ENCODE data around the gene SERPINB1.

GRCh38 chr6:2873643-2874042 is 32.0 kb upstream of the SERPINB1 start:
- TF ChIP-seq, protein P1, sequence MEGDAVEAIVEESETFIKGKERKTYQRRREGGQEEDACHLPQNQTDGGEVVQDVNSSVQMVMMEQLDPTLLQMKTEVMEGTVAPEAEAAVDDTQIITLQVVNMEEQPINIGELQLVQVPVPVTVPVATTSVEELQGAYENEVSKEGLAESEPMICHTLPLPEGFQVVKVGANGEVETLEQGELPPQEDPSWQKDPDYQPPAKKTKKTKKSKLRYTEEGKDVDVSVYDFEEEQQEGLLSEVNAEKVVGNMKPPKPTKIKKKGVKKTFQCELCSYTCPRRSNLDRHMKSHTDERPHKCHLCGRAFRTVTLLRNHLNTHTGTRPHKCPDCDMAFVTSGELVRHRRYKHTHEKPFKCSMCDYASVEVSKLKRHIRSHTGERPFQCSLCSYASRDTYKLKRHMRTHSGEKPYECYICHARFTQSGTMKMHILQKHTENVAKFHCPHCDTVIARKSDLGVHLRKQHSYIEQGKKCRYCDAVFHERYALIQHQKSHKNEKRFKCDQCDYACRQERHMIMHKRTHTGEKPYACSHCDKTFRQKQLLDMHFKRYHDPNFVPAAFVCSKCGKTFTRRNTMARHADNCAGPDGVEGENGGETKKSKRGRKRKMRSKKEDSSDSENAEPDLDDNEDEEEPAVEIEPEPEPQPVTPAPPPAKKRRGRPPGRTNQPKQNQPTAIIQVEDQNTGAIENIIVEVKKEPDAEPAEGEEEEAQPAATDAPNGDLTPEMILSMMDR (IDR thresholded peaks at IDR 0.05): no peak
- no peak for TF ChIP-seq POLR2A (IDR thresholded peaks at IDR 0.05)

Data from uterus (tissue), 2 donors.